ENCODE data around the gene SUPT5H. TPM values are rescaled to one million over a fixed set of nuclear protein-coding genes. Genes with fewer than 3 reads are reported as not detected.

SUPT5H gene
- total and polyA plus RNA-seq, 2 of the 13 experiments (the other 11 are each of a cell fraction or from before 2014, with no cell fraction given): 48.2 to 51.7 TPM

- TF ChIP-seq PAXIP1 (CRISPR knock-in tag; conservative IDR thresholded peaks at IDR 0.05) (no peak), REL (CRISPR knock-in tag; conservative IDR thresholded peaks at IDR 0.05) (peak; percentile 89), RNF2 (conservative IDR thresholded peaks at IDR 0.05; ENCODE audit: low read depth) (peak; percentile 95), DNMT3B (CRISPR knock-in tag; conservative IDR thresholded peaks at IDR 0.05) (peak; percentile 73; the same call in 1 of the 2 replicates), ZNF879 (CRISPR knock-in tag; IDR thresholded peaks at IDR 0.05) (peak; percentile 86; the same call in 1 of the 2 replicates), ZNF496 (CRISPR knock-in tag; IDR thresholded peaks at IDR 0.05; ENCODE audit: insufficient replicate concordance) (peak; percentile 50), ZNF670 (CRISPR knock-in tag; IDR thresholded peaks at IDR 0.05; ENCODE audit: borderline replicate concordance) (no peak; the same call in 1 of the 2 replicates), ZNF235 (CRISPR knock-in tag; IDR thresholded peaks at IDR 0.05; ENCODE audit: borderline replicate concordance) (peak; percentile 51; the same call in 1 of the 2 replicates), ZNF331 (CRISPR knock-in tag; IDR thresholded peaks at IDR 0.05) (peak; percentile 88; the same call in 1 of the 2 replicates), ZNF543 (CRISPR knock-in tag; IDR thresholded peaks at IDR 0.05) (peak; percentile 69; the same call in 1 of the 2 replicates), KLF6 (CRISPR knock-in tag; IDR thresholded peaks at IDR 0.05) (peak; percentile 95), ZNF468 (CRISPR knock-in tag; IDR thresholded peaks at IDR 0.05) (0 out of 2 replicates have a peak, but pooled peaks have one; percentile 87), ZFY (CRISPR knock-in tag; IDR thresholded peaks at IDR 0.05) (peak; percentile 78), NR0B2 (CRISPR knock-in tag; IDR thresholded peaks at IDR 0.05) (peak; percentile 96), ZFP91 (CRISPR knock-in tag; IDR thresholded peaks at IDR 0.05; ENCODE audit: borderline replicate concordance) (peak; percentile 72), KLF12 (CRISPR knock-in tag; IDR thresholded peaks at IDR 0.05; ENCODE audit: borderline replicate concordance) (peak; percentile 97), CCDC6 (CRISPR knock-in tag; IDR thresholded peaks at IDR 0.05) (peak; percentile 99), IRF9 (CRISPR knock-in tag; IDR thresholded peaks at IDR 0.05; ENCODE audit: borderline replicate concordance) (peak; percentile 87; the same call in 1 of the 2 replicates), ZSCAN31 (CRISPR knock-in tag; IDR thresholded peaks at IDR 0.05; ENCODE audit: low read depth) (peak; percentile 94), ZMAT3 (CRISPR knock-in tag; conservative IDR thresholded peaks at IDR 0.05) (peak; percentile 96), CENPT (CRISPR knock-in tag; IDR thresholded peaks at IDR 0.05; ENCODE audit: low read depth) (peak; percentile 97)
These were observed 61.7 kb downstream of the SUPT5H start (continued) for GRCh38 chr19:39506944-39507714.
